ENCODE measurements around the gene TRIM39. TPM values are rescaled to one million over a fixed set of nuclear protein-coding genes. Genes with fewer than 3 reads are reported as not detected.
A peak's percentile ranks its signal among the peaks of the same experiment; 100 is the strongest.

Gene TRIM39
- total RNA-seq, 1 donor from 2014 or later, result 14.5 TPM

DNA sequence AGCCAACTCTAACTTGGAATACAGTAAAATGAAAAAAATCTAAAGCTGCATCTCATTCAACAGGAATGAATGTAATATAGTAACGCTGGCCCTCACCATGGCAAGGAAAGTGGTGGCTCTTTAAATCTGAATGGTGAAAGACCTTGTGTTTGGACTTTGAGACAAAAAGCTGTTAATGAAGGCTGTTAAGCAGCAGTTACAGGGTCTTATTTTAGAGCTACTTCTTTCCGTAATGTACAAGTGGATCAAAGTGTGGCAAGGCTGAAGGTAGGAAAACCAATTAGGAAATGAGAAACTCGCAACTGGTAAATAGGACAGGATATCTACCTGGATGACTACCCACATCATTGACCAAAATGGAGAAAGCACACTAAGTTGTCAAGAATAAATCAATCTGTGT is 11.6 kb upstream of the TRIM39 start:
- Mint-ChIP-seq H3K4me3 (no peak overlapping the region), H3K9me3 (no peaks in the 10 kb centered on the region), H3K27me3 (ENCODE audit: low read depth) (no peaks in the 10 kb centered on the region), H3K4me1 (peaks cover 10% of the 10 kb centered on the region), H3K27ac (ENCODE audit: unreplicated experiment) (no peak overlapping the region), H3K36me3 (ENCODE audit: low read depth) (peaks cover 13% of the 10 kb centered on the region)
- no peak for DNase-seq (ENCODE audit: low read depth, low spot score)
- TF ChIP-seq, protein P1, sequence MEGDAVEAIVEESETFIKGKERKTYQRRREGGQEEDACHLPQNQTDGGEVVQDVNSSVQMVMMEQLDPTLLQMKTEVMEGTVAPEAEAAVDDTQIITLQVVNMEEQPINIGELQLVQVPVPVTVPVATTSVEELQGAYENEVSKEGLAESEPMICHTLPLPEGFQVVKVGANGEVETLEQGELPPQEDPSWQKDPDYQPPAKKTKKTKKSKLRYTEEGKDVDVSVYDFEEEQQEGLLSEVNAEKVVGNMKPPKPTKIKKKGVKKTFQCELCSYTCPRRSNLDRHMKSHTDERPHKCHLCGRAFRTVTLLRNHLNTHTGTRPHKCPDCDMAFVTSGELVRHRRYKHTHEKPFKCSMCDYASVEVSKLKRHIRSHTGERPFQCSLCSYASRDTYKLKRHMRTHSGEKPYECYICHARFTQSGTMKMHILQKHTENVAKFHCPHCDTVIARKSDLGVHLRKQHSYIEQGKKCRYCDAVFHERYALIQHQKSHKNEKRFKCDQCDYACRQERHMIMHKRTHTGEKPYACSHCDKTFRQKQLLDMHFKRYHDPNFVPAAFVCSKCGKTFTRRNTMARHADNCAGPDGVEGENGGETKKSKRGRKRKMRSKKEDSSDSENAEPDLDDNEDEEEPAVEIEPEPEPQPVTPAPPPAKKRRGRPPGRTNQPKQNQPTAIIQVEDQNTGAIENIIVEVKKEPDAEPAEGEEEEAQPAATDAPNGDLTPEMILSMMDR (conservative IDR thresholded peaks at IDR 0.05), result no peak

DNA sequence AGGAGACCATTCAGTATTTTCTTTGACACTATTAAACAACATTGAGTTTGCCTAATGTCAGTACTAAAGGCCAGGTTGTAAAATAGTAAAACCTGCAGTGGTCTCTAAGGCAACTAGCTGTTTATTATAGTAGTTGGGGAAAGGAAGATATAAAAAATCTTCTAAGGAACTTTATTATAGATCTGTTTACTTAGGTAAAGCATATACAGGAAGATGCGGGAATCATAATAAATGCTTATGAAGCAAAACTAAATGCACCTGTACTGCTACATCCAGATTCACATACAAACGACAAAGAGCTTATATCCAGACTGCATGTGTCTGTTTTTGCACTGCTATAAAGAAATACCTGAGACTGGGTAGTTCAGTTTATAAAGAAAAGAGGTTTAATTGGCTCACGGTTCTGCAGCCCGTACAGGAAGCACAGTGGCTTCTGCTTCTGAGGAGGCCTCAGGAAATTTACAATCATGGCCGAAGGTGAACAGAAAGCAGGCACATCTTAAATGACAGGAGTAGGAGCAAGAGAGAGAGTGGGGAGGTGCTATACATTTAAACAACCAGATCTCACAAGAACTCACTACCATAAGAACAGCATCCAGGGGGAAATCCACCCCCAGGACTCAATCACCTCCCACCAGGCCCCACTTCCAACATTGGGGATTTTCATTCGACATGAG is 8.7 kb upstream of the TRIM39 start:
- H3K9me3 Mint-ChIP-seq, result no peaks in the 10 kb centered on the region
- H3K27ac Mint-ChIP-seq (ENCODE audit: unreplicated experiment), result no peak overlapping the region
- TF ChIP-seq, protein P1 (conservative IDR thresholded peaks at IDR 0.05), result no peak
- no peaks in the 10 kb centered on the region for H3K27me3 Mint-ChIP-seq (ENCODE audit: low read depth)
- H3K4me1 Mint-ChIP-seq, result peaks cover 23% of the 10 kb centered on the region
- no peak for DNase-seq (ENCODE audit: low read depth, low spot score)
- peaks cover 15% of the 10 kb centered on the region for H3K36me3 Mint-ChIP-seq (ENCODE audit: low read depth)
- H3K4me3 Mint-ChIP-seq, result no peak overlapping the region

DNA sequence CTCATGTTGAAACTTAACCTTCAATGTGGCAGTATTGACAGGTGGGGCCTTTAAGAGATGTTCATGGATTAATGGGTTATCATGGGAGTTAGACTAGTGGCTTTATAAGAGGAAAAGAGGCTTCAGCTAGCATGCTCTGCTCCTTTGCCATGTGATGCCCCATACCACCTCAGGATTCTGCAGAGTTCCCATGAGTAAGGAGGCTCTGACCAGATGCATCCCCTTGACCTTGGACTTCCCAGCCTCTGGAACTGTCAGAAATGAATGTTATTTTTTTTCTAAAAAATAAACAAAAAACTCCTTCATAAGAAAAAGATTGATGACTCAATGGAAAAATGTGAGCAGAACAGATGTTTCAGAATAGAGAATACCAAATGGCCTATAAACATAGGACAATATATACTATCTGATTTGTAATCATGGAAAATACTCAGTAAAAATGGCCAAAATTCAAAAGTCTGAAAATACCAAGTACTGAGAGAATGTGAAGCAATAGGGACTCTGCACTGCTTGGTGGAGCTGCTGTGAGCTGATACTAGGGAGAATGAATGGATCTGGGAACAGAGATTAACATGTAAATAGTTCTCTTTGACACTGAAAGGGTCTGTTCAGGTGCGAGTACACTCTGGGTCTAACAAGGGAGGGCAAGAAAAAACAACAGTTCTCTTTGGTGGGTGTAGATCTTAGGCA is 7.4 kb upstream of the TRIM39 start:
- Mint-ChIP-seq H3K4me1 (peaks cover 30% of the 10 kb centered on the region), H3K4me3 (no peak overlapping the region), H3K27ac (ENCODE audit: unreplicated experiment) (no peak overlapping the region), H3K27me3 (ENCODE audit: low read depth) (no peaks in the 10 kb centered on the region), H3K9me3 (no peaks in the 10 kb centered on the region), H3K36me3 (ENCODE audit: low read depth) (peaks cover 9% of the 10 kb centered on the region)
- TF ChIP-seq, protein P1 (conservative IDR thresholded peaks at IDR 0.05), result no peak
- no peak for DNase-seq (ENCODE audit: low read depth, low spot score)

DNA sequence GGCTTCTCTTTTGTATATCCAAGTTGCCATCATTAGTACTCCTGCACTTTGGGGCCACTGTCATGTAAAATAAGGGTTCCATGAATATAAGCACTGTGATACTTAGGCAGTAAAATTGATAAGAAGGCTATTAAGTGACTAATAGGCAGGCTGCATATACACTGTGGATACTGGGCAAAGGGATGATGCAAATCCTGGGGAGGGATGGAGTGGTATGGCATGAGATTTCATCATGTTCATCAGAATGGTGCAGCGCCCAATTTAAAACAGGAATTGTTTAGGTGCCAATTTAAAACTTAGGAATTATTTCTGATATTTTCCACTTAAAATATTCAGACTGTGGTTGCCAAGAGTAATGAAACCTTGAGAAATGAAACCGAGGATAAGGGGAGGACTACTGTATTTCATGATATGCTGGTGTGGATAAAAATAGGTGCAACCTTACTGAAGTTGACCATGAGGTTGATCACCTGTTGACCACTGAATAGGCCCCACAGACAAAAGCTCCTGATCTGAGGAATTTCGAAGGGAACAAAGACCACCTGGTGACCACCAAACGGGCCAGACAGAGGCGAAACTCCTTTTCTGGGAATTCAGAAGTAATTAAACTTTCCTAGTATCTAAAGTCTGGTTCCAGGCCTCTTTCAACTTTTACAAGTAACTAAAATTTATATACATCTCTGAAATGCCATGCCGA is 4.9 kb upstream of the TRIM39 start:
- Mint-ChIP-seq H3K36me3 (ENCODE audit: low read depth) (peaks cover 3% of the 10 kb centered on the region), H3K27me3 (ENCODE audit: low read depth) (no peaks in the 10 kb centered on the region), H3K9me3 (no peaks in the 10 kb centered on the region)

More for the DNA sequence above, 4.9 kb upstream of the TRIM39 start:
- TF ChIP-seq, protein P1 (conservative IDR thresholded peaks at IDR 0.05), result no peak
- Mint-ChIP-seq H3K4me3 (peak overlapping the region; percentile 62), H3K4me1 (peaks cover 48% of the 10 kb centered on the region), H3K27ac (ENCODE audit: unreplicated experiment) (no peak overlapping the region)
- no peak for DNase-seq (ENCODE audit: low read depth, low spot score)

Measured in neural crest cell (in vitro differentiated cells).